DOHH2 (cell line): ENCODE measurements around the gene CORO6.

ENCODE experiments used
- H3F3A ChIP-seq: fragments of 200-600 bp; sonication (generic), shearing (Covaris generic); 2 replicates; pipeline ENCODE4 v1.6.0; 2016; ENCODE audit warnings: antibody characterized with exemption, mild to moderate bottlenecking; ENCODE audit not compliant: control insufficient read depth, insufficient read depth
- H3K27ac ChIP-seq: fragments of 200-600 bp; sonication (generic); 2 replicates; pipeline ENCODE4 v1.5.1; 2014; ENCODE audit warnings: low read depth, mild to moderate bottlenecking, low read length, moderate library complexity
- H3K27me3 ChIP-seq: fragments of 200-600 bp; sonication (generic); 2 replicates; pipeline ENCODE4 v1.6.1; 2014; ENCODE audit warnings: mild to moderate bottlenecking, low read length, mixed read lengths; ENCODE audit not compliant: control insufficient read depth
- H3K36me3 ChIP-seq: fragments of 200-600 bp; sonication (generic); 2 replicates; pipeline ENCODE4 v1.6.1; 2014; ENCODE audit warnings: mild to moderate bottlenecking, low read length, moderate library complexity, mixed read lengths; ENCODE audit not compliant: control insufficient read depth
- H3K4me1 ChIP-seq: fragments of 200-600 bp; sonication (generic); 2 replicates; pipeline ENCODE4 v1.6.1; 2014; ENCODE audit warnings: mild to moderate bottlenecking, low read length, mixed read lengths; ENCODE audit not compliant: control insufficient read depth
- H3K4me2 ChIP-seq: fragments of 200-600 bp; sonication (generic); 2 replicates; pipeline ENCODE4 v1.6.0; 2014; ENCODE audit warnings: mild to moderate bottlenecking, low read length, moderate library complexity
- H3K4me3 ChIP-seq: fragments of 200-600 bp; sonication (generic); 2 replicates; pipeline ENCODE4 v1.5.1; 2014; ENCODE audit warnings: mild to moderate bottlenecking, low read length, mixed read lengths
- H3K79me2 ChIP-seq: fragments of 200-600 bp; sonication (generic); 2 replicates; pipeline ENCODE4 v1.6.1; 2014; ENCODE audit warnings: mild to moderate bottlenecking, low read length, mixed read lengths; ENCODE audit not compliant: control insufficient read depth
- H3K9me2 ChIP-seq: fragments of 200-600 bp; sonication (generic); replicated peaks from 2 replicates; pipeline ENCODE4 v1.6.1; 2014; ENCODE audit warnings: mild to moderate bottlenecking, low read length, mixed read lengths; ENCODE audit not compliant: control insufficient read depth
- H3K9me3 ChIP-seq: fragments of 200-600 bp; sonication (generic); 2 replicates; pipeline ENCODE4 v1.6.1; 2014; ENCODE audit warnings: antibody characterized with exemption, low read length, mixed read lengths; ENCODE audit not compliant: control insufficient read depth, insufficient read depth
- H4K20me1 ChIP-seq: fragments of 200-600 bp; sonication (generic); 2 replicates; pipeline ENCODE4 v1.6.0; 2014; ENCODE audit warnings: low read depth, mild to moderate bottlenecking, antibody characterized with exemption, low read length, moderate library complexity; ENCODE audit not compliant: control insufficient read depth, insufficient read depth
- CTCF ChIP-seq: fragments of 200-600 bp; sonication (generic); IDR thresholded peaks from one replicate; pipeline ENCODE4 v1.5.1; 2014; ENCODE audit warnings: antibody characterized with exemption, mild to moderate bottlenecking, low read depth, low read length; ENCODE audit not compliant: poor library complexity, severe bottlenecking
- EZH2phosphoT487 ChIP-seq: fragments of 200-600 bp; sonication (generic); IDR thresholded peaks from 2 replicates; pipeline ENCODE4 v1.6.1; 2017; ENCODE audit warnings: borderline replicate concordance, mild to moderate bottlenecking, antibody characterized with exemption, low read length, moderate library complexity, mixed read lengths

CORO6 gene

GRCh38 chr17:29603109-29603674 lies 19.5 kb downstream of the CORO6 start:
- H3K4me2 ChIP-seq: no peak overlapping the region; the same call in 1 of the 2 replicates
- no peaks in the 10 kb centered on the region for H3K9me2 ChIP-seq
- H3K9me3 ChIP-seq: no peaks in the 10 kb centered on the region
- H3K27ac ChIP-seq: no peak overlapping the region
- no peak overlapping the region for H3K4me3 ChIP-seq
- peaks cover 21% of the 10 kb centered on the region for H3K4me1 ChIP-seq
- no peaks in the 10 kb centered on the region for H3K36me3 ChIP-seq
- TF ChIP-seq CTCF (no peak), EZH2phosphoT487 (no peak)
- H3K27me3 ChIP-seq: no peaks in the 10 kb centered on the region
- H3F3A ChIP-seq: no peaks in the 10 kb centered on the region
- H4K20me1 ChIP-seq: no peaks in the 10 kb centered on the region
- H3K79me2 ChIP-seq: peaks cover 31% of the 10 kb centered on the region

GRCh38 chr17:29597361-29598172 lies 25.1 kb downstream of the CORO6 start:
- no peaks in the 10 kb centered on the region for H3K9me3 ChIP-seq
- no peaks in the 10 kb centered on the region for H3K27me3 ChIP-seq
- H3K27ac ChIP-seq: no peak overlapping the region
- H3K9me2 ChIP-seq: no peaks in the 10 kb centered on the region
- H3F3A ChIP-seq: no peaks in the 10 kb centered on the region
- peaks cover 55% of the 10 kb centered on the region for H3K79me2 ChIP-seq
- no peaks in the 10 kb centered on the region for H4K20me1 ChIP-seq
- H3K4me3 ChIP-seq: no peak overlapping the region
- H3K36me3 ChIP-seq: no peaks in the 10 kb centered on the region
- TF ChIP-seq CTCF: no peak
- no peak for TF ChIP-seq EZH2phosphoT487
- H3K4me2 ChIP-seq: no peak overlapping the region
- peaks cover 27% of the 10 kb centered on the region for H3K4me1 ChIP-seq

GRCh38 chr17:29596811-29597210 lies 25.9 kb downstream of the CORO6 start:
- H3K27me3 ChIP-seq: no peaks in the 10 kb centered on the region
- no peak for TF ChIP-seq EZH2phosphoT487
- TF ChIP-seq CTCF: no peak
- peaks cover 6% of the 10 kb centered on the region for H3F3A ChIP-seq
- H3K27ac ChIP-seq: no peak overlapping the region
- no peaks in the 10 kb centered on the region for H3K9me2 ChIP-seq
- H4K20me1 ChIP-seq: no peaks in the 10 kb centered on the region
- no peaks in the 10 kb centered on the region for H3K36me3 ChIP-seq
- no peak overlapping the region for H3K4me3 ChIP-seq
- peaks cover 54% of the 10 kb centered on the region for H3K79me2 ChIP-seq
- H3K4me2 ChIP-seq: no peak overlapping the region
- peaks cover 35% of the 10 kb centered on the region for H3K4me1 ChIP-seq
- H3K9me3 ChIP-seq: no peaks in the 10 kb centered on the region
